K562 (cell line): ENCODE results near the gene COL9A3. TPM values are rescaled to one million over a fixed set of nuclear protein-coding genes. Genes with fewer than 3 reads are reported as not detected.
A peak's percentile ranks its signal among the peaks of the same experiment; 100 is the strongest.

Source experiments
- ARID1B ChIP-seq: fragments of 450-650 bp; IDR thresholded peaks from 2 replicates; pipeline ENCODE4 v1.6.1; 2016; ENCODE audit warnings: antibody characterized with exemption, mild to moderate bottlenecking, inconsistent platforms
- ARID2 ChIP-seq: fragments of 450-650 bp; IDR thresholded peaks from 2 replicates; pipeline ENCODE4 v1.6.1; 2017; ENCODE audit warnings: antibody characterized with exemption, mild to moderate bottlenecking
- ATF1 ChIP-seq, 2 experiments: fragments of 450-650 bp in 1 of 2; IDR thresholded peaks; 2 replicates each; pipeline ENCODE4 v1.6.1; 2016; ENCODE audit warnings: missing compliant biosample characterization in 1 of 2, missing genetic modification characterization in 1 of 2
- CREM ChIP-seq: IDR thresholded peaks from 2 replicates; pipeline ENCODE4 v1.6.1; 2014; ENCODE audit warnings: antibody characterized with exemption, low read depth
- GABPB1 ChIP-seq: sonication (generic); formaldehyde crosslinking; IDR thresholded peaks from 2 replicates; pipeline ENCODE4 v1.8.0; 2022; ENCODE audit warnings: mild to moderate bottlenecking, missing genetic modification reagents
- KHSRP ChIP-seq: fragments of 450-650 bp; IDR thresholded peaks from 2 replicates; pipeline ENCODE4 v1.6.1; 2017
- MED1 ChIP-seq: sonication (generic); formaldehyde crosslinking; IDR thresholded peaks from 2 replicates; pipeline ENCODE4 v1.8.1; 2023; ENCODE audit warnings: missing genetic modification reagents, borderline replicate concordance
- NRF1 ChIP-seq, 2 experiments: fragments of 450-650 bp; IDR thresholded peaks in 1 of 2; conservative IDR thresholded peaks in 1 of 2; 2 replicates each; pipeline ENCODE4 v1.6.1; 2014; ENCODE audit warnings: mild to moderate bottlenecking in 2 of 2
- PHF8 ChIP-seq: fragments of 200-600 bp; sonication (generic); IDR thresholded peaks from 2 replicates; pipeline ENCODE4 v1.6.1; 2012; ENCODE audit warnings: mixed run types, mild to moderate bottlenecking, inconsistent platforms, low read length, moderate library complexity, borderline replicate concordance
- PRMT5 ChIP-seq: sonication (generic); formaldehyde crosslinking; IDR thresholded peaks from 2 replicates; pipeline ENCODE4 v1.5.0; 2020; ENCODE audit warnings: missing genetic modification reagents
- TSC22D4 ChIP-seq: fragments of 450-650 bp; IDR thresholded peaks from 2 replicates; pipeline ENCODE4 v1.6.1; 2016; ENCODE audit warnings: missing genetic modification characterization, missing biosample characterization, control low read depth
- ZBTB1 ChIP-seq: sonication (generic); formaldehyde crosslinking; IDR thresholded peaks from 2 replicates; pipeline ENCODE4 v1.8.1; 2023; ENCODE audit warnings: missing genetic modification reagents, low read depth, mild to moderate bottlenecking, borderline replicate concordance
- ZEB2 ChIP-seq: fragments of 450-650 bp; IDR thresholded peaks from 2 replicates; pipeline ENCODE4 v1.6.1; 2016
- ZNF584 ChIP-seq: fragments of 200-800 bp; sonication (Bioruptor generic); IDR thresholded peaks from 2 replicates; pipeline ENCODE4 v1.6.1; 2016; ENCODE audit warnings: low read depth, mild to moderate bottlenecking, missing genetic modification characterization, missing compliant biosample characterization
- ZNF778 ChIP-seq: fragments of 450-650 bp; formaldehyde crosslinking; IDR thresholded peaks from 2 replicates; pipeline ENCODE4 v1.4.0; 2020; ENCODE audit warnings: mild to moderate bottlenecking, moderate library complexity
- polyA plus RNA-seq, 8 experiments: library from polyadenylated mRNA; depleted of rRNA in 4 of 8; stranded (reverse) in 5 of 8; unstranded in 3 of 8; fragments of >200 nt; fragmentation: Nextera tagmentation in 2 of 8; fragmentation: Illumina TruSeq in 1 of 8; extraction: Ambion mirVana in 2 of 8; extraction: Trizol in 1 of 8; gene quantifications; 2 replicates each; pipeline versions ENCODE4 v1.2.1 to v1.2.3, GENCODE V29; 2011 to 2014; ENCODE audit warnings: inconsistent platforms in 1 of 8, missing spikeins in 1 of 8
- total RNA-seq, 7 experiments: library from RNA; depleted of rRNA in 6 of 7; stranded (reverse); fragments of >200 nt in 6 of 7; fragmentation: Illumina TruSeq in 2 of 7; extraction: Trizol in 2 of 7; gene quantifications; 2 replicates each; pipeline versions ENCODE4 v1.2.1 to v1.2.3, GENCODE V29; 2011 to 2021; ENCODE audit warnings: low replicate concordance in 1 of 7
- TF ChIP-seq, protein P1 (sequence below): sonication (generic); formaldehyde crosslinking; IDR thresholded peaks from 2 replicates; pipeline ENCODE4 v1.8.0; 2022; ENCODE audit warnings: missing genetic modification reagents, mild to moderate bottlenecking, borderline replicate concordance
- TF ChIP-seq, protein P2 (sequence below): fragments of 250-450 bp; sonication (Bioruptor Pico); IDR thresholded peaks from 2 replicates; pipeline ENCODE4 v1.4.0; 2020; ENCODE audit warnings: mild to moderate bottlenecking, moderate library complexity, borderline replicate concordance
- TF ChIP-seq, protein P3 (sequence below): fragments of 250-450 bp; sonication (Bioruptor Pico); IDR thresholded peaks from 2 replicates; pipeline ENCODE4 v1.8.0; 2022; ENCODE audit warnings: inconsistent platforms
- TF ChIP-seq, protein P4 (sequence below): fragments of 450-650 bp; IDR thresholded peaks from 2 replicates; pipeline ENCODE4 v1.6.1; 2016; ENCODE audit warnings: borderline replicate concordance

Gene COL9A3
- total and polyA plus RNA-seq, 9 of the 15 experiments (the other 6 are each of a cell fraction or from before 2014, with no cell fraction given), result 0.14 to 3.6 (median 0.88) TPM; not detected in 1

DNA sequence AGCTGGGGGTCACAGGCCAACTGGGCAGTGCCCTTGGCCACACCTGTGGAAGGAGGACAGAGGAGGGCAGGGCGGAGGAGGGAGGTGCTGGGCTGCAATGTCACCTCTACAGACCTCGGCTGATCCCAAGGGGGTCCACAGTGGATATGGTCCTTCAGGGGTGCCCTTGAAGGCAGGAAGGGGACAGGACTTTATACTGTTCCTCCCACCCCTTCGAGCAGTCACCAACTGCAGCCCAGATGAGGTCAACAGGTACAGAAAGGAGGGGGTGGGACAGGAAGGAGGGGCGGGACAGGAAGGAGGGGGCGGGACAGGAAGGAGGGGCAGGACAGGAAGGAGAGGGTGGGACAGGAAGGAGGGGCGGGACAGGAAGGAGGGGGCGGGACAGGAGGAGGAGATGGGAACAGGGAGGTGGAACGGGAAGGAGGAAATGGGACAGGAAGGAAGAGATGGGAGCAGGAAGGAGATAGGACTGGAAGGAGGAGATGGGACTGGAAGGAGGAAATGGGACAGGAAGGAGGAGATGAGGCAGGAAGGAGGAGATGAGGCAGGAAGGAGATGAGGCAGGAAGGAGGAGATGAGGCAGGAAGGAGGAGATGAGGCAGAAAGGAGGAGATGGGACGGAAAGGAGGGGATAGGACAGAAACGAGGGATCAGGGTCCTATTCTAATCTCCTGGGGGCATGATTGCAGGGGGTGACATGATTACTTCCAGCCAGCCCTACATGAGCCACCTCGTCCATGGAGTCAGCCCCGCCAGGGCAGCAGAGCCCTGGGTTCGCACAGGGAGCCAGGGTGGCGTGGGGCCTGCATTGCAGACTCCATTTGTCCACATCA is 39.9 kb upstream of the COL9A3 start (continued):
- TF ChIP-seq, protein P1, sequence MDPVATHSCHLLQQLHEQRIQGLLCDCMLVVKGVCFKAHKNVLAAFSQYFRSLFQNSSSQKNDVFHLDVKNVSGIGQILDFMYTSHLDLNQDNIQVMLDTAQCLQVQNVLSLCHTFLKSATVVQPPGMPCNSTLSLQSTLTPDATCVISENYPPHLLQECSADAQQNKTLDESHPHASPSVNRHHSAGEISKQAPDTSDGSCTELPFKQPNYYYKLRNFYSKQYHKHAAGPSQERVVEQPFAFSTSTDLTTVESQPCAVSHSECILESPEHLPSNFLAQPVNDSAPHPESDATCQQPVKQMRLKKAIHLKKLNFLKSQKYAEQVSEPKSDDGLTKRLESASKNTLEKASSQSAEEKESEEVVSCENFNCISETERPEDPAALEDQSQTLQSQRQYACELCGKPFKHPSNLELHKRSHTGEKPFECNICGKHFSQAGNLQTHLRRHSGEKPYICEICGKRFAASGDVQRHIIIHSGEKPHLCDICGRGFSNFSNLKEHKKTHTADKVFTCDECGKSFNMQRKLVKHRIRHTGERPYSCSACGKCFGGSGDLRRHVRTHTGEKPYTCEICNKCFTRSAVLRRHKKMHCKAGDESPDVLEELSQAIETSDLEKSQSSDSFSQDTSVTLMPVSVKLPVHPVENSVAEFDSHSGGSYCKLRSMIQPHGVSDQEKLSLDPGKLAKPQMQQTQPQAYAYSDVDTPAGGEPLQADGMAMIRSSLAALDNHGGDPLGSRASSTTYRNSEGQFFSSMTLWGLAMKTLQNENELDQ (CRISPR knock-in tag), result no peak
- TF ChIP-seq ZBTB1 (CRISPR knock-in tag), result no peak
- no peak for TF ChIP-seq TSC22D4 (tag)
- no peak for TF ChIP-seq PRMT5 (CRISPR knock-in tag)
- TF ChIP-seq CREM, result no peak
- peak; percentile 71 for TF ChIP-seq ARID1B
- TF ChIP-seq ZNF778 (CRISPR knock-in tag), result no peak
- TF ChIP-seq NRF1 (conservative IDR thresholded peaks at IDR 0.05 in 1 of 2, IDR thresholded peaks at IDR 0.05 in 1 of 2), result no peak
- no peak for TF ChIP-seq GABPB1 (CRISPR knock-in tag)
- peak; percentile 11; the same call in 1 of the 2 replicates for TF ChIP-seq ARID2
- TF ChIP-seq MED1 (CRISPR knock-in tag), result no peak
- no peak for TF ChIP-seq KHSRP
- TF ChIP-seq, protein P2, sequence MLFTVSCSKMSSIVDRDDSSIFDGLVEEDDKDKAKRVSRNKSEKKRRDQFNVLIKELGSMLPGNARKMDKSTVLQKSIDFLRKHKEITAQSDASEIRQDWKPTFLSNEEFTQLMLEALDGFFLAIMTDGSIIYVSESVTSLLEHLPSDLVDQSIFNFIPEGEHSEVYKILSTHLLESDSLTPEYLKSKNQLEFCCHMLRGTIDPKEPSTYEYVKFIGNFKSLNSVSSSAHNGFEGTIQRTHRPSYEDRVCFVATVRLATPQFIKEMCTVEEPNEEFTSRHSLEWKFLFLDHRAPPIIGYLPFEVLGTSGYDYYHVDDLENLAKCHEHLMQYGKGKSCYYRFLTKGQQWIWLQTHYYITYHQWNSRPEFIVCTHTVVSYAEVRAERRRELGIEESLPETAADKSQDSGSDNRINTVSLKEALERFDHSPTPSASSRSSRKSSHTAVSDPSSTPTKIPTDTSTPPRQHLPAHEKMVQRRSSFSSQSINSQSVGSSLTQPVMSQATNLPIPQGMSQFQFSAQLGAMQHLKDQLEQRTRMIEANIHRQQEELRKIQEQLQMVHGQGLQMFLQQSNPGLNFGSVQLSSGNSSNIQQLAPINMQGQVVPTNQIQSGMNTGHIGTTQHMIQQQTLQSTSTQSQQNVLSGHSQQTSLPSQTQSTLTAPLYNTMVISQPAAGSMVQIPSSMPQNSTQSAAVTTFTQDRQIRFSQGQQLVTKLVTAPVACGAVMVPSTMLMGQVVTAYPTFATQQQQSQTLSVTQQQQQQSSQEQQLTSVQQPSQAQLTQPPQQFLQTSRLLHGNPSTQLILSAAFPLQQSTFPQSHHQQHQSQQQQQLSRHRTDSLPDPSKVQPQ (CRISPR knock-in tag), result no peak
- TF ChIP-seq ZNF584 (CRISPR knock-in tag), result no peak
- TF ChIP-seq ATF1 (CRISPR knock-in tag; IDR thresholded peaks at IDR 0.05), result no peak
- TF ChIP-seq ATF1 (tag; IDR thresholded peaks at IDR 0.05), result no peak
- TF ChIP-seq, protein P3, sequence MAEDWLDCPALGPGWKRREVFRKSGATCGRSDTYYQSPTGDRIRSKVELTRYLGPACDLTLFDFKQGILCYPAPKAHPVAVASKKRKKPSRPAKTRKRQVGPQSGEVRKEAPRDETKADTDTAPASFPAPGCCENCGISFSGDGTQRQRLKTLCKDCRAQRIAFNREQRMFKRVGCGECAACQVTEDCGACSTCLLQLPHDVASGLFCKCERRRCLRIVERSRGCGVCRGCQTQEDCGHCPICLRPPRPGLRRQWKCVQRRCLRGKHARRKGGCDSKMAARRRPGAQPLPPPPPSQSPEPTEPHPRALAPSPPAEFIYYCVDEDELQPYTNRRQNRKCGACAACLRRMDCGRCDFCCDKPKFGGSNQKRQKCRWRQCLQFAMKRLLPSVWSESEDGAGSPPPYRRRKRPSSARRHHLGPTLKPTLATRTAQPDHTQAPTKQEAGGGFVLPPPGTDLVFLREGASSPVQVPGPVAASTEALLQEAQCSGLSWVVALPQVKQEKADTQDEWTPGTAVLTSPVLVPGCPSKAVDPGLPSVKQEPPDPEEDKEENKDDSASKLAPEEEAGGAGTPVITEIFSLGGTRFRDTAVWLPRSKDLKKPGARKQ (CRISPR knock-in tag), result no peak
- TF ChIP-seq, protein P4, sequence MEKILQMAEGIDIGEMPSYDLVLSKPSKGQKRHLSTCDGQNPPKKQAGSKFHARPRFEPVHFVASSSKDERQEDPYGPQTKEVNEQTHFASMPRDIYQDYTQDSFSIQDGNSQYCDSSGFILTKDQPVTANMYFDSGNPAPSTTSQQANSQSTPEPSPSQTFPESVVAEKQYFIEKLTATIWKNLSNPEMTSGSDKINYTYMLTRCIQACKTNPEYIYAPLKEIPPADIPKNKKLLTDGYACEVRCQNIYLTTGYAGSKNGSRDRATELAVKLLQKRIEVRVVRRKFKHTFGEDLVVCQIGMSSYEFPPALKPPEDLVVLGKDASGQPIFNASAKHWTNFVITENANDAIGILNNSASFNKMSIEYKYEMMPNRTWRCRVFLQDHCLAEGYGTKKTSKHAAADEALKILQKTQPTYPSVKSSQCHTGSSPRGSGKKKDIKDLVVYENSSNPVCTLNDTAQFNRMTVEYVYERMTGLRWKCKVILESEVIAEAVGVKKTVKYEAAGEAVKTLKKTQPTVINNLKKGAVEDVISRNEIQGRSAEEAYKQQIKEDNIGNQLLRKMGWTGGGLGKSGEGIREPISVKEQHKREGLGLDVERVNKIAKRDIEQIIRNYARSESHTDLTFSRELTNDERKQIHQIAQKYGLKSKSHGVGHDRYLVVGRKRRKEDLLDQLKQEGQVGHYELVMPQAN, result peak; percentile 38; the same call in 1 of the 2 replicates
- peak; percentile 60; the same call in 1 of the 2 replicates for TF ChIP-seq PHF8
- TF ChIP-seq ZEB2, result no peak
